Measurements from ENCODE around the gene LCA5.
"Not testable (repeated sequence)": the region's sequence is repeated elsewhere in the genome, so short reads cannot be mapped to it uniquely, and the experiment has no call there.

LCA5 gene

DNA sequence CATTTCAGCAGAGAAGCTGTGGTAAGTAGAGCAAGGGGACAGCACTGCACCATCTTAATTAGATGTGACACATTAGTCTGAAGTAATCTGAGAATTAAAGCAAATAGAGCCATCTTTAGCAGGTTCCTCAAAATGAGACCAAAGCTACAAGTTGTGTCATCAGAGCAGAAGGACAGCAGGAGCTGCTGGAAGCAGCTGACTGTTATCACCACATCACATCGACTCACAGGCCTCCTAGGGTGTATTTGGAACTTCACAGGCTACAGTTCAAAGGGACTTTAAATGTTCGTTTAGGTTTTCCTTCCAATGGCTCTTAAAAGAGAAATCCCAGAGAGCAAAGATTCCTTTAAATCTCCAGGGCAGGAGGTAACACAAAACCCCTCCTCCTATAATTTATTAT is 69.5 kb downstream of the LCA5 start:
- no peak for DNase-seq (ENCODE audit: low read depth)

DNA sequence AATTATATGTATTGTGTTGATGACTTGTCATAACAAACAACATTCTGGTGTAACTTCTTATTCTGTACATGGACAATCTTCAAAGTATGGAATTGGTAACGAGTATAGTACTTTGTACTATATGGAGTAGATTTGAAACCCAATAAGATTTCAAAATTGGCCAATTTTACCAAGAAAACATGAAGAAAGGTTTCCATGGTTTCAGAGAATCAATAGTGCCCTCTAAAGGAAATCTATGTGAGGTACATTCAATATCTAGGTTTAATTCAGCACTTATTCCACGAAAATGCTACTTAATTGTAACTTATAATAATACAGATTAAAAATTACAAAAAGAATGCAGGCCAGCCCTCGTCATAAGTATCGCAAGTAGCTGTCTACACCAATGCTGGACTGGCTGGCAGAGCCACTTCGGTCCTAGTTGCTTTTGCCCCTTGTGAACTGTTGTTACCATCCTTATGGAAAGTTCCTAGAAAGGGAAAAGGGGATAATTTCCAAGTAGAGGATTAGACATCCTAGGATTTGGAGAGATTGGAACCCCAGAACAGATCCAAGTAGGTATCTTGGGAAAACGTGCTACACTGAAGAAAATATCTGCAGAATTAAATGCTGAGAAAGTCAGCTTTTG is 70.9 kb downstream of the LCA5 start:
- DNase-seq (ENCODE audit: low read depth): no peak

- DNase-seq (ENCODE audit: low read depth): no peak
Observed at GRCh38 chr6:79465381-79465780, 71.8 kb downstream of the LCA5 start.

- DNase-seq (ENCODE audit: low read depth): no peak
Observed at GRCh38 chr6:79463621-79464050, 73.6 kb downstream of the LCA5 start.

DNA sequence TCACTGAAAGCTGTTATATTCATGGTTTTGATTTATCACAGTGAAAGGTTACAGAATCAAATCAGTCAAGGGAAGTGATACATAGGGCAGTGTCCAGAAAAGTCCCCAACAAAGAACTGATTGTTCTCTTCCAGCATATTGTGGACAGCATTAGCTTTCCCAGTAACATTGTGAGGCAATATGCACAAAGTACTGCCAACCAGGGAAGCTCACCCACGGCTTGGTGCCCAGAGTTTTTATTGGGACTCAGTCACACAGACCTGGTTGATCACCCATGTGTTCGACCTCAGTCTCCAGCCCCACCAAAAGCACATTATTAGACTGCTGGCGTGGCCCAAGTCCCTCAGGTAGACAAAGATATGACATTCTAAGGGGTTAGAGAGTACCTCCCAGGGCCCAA is 76.0 kb downstream of the LCA5 start:
- no peak for DNase-seq (ENCODE audit: low read depth)

- no peak for DNase-seq (ENCODE audit: low read depth)
Observed at GRCh38 chr6:79455446-79455845, 81.8 kb downstream of the LCA5 start.

DNA sequence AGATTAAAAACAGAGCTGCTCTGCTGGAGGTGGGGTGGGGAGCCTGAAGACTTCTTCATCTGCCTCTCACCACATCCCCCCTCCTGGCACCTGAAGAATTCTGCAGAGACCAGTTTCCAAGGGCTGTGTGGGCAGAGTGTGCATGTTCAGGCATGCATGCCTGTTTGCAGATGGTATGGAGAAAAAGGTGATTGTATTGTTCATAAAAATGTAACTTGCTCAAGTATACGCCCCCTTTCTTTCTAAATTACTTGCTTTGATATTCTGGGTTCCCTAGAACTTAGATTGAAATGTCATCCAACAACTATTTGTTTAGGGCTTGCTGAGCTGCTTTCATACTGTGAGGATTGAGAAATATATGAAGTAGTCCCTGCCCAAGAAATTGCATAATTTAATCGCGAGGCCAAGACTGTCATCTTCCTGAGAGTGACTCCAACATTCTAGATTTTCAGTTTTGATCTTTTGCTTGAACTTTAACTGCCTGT is 83.6 kb downstream of the LCA5 start:
- DNase-seq (ENCODE audit: low read depth): no peak

GRCh38 chr6:79450984-79451383 is 86.2 kb downstream of the LCA5 start:
- DNase-seq (ENCODE audit: low read depth): no peak

- no peak for DNase-seq (ENCODE audit: low read depth)
Observed at GRCh38 chr6:79446006-79446405, 91.2 kb downstream of the LCA5 start.

- DNase-seq (ENCODE audit: low read depth): not testable (repeated sequence)
Observed at GRCh38 chr6:79443876-79444275, 93.4 kb downstream of the LCA5 start.

- DNase-seq (ENCODE audit: low read depth): no peak
Observed at GRCh38 chr6:79441192-79441591, 96.0 kb downstream of the LCA5 start.

- no peak for DNase-seq (ENCODE audit: low read depth)
Observed at GRCh38 chr6:79440598-79440997, 96.6 kb downstream of the LCA5 start.

DNA sequence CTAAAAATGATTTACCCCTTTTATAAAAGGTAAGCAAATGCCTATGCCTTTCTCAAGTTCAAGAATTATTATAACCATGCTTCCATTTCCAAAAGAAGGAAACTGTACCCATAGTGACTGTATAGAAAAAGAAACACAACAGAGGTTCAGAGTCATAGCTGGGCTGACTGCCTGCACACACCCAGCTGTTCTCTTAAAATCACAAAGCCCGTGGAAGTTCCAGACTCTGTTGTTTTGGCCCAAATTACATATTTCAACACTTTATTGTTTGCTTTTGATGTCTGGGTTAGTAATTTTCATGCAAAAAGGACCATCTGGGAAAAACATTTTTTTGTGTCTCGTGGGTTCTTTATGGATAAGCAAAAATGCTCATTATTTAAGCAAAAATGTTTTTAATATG is 99.2 kb downstream of the LCA5 start:
- no peak for DNase-seq (ENCODE audit: low read depth)

DNA sequence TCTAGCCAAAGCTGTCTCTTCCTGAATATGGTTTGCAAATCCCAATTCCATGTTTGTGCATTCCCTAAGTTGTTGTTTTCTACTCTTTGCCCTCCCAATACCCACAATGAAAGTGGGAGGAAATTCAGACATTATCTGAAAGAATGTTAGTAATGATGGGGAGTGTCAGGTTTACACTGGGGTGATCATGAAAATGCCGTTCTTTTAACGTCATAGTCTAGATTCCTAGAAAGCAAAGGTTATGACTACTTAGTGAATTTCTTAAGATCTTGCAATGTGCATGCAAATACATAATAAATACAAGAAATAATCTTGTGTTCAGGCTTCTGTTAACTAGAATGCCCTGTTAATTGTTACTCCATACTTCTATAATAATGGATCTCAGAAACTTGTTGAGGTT is 101.0 kb downstream of the LCA5 start:
- DNase-seq (ENCODE audit: low read depth): no peak

- no peak for DNase-seq (ENCODE audit: low read depth)
Observed at GRCh38 chr6:79435746-79436145, 101.5 kb downstream of the LCA5 start.
